Measurements from ENCODE around the gene OAS2. TPM values are rescaled to one million over a fixed set of nuclear protein-coding genes. Genes with fewer than 3 reads are reported as not detected.
A peak's percentile ranks its signal among the peaks of the same experiment; 100 is the strongest.

Gene OAS2
- total RNA-seq, 1 donor from 2014 or later = 94.2 TPM

GRCh38 chr12:113043240-113043639 lies 64.9 kb downstream of the OAS2 start:
- Histone ChIP-seq H3K9ac (ENCODE audit: low read length) (no peak overlapping the region), H3K4me2 (ENCODE audit: low read length) (no peak overlapping the region), H3K79me2 (ENCODE audit: insufficient read depth, low read length) (no peaks in the 10 kb centered on the region), H3K9me3 (ENCODE audit: insufficient read depth, low read depth, low read length) (no peaks in the 10 kb centered on the region), H3K27ac (ENCODE audit: low read depth, low read length) (no peak overlapping the region), H3K36me3 (ENCODE audit: insufficient read depth, low read length) (no peaks in the 10 kb centered on the region), H2AFZ (ENCODE audit: low read depth, low read length) (no peak overlapping the region), H4K20me1 (ENCODE audit: insufficient read depth, low read length) (no peaks in the 10 kb centered on the region), H3K27me3 (ENCODE audit: insufficient read depth, low read length) (peaks cover 11% of the 10 kb centered on the region), H3K4me3 (ENCODE audit: insufficient read depth, low read depth, low read length) (no peak overlapping the region), H3K4me1 (ENCODE audit: insufficient read depth, low read length) (peaks cover 10% of the 10 kb centered on the region)
- Mint-ChIP-seq H3K4me1 (ENCODE audit: low read depth, unreplicated experiment) (peaks cover 9% of the 10 kb centered on the region), H3K27ac (ENCODE audit: unreplicated experiment) (no peak overlapping the region), H3K27me3 (ENCODE audit: low read depth, unreplicated experiment) (peaks cover 52% of the 10 kb centered on the region), H3K36me3 (ENCODE audit: low read depth, unreplicated experiment) (no peaks in the 10 kb centered on the region), H3K9me3 (ENCODE audit: unreplicated experiment) (peaks cover 5% of the 10 kb centered on the region), H3K4me3 (ENCODE audit: unreplicated experiment) (no peak overlapping the region)
- FAIRE-seq (no peak), DNase-seq (ENCODE audit: low read depth) (no peak)
- TF ChIP-seq EZH2 (IDR thresholded peaks at IDR 0.05; ENCODE audit: insufficient read depth, low read length) (no peak), CTCF (IDR thresholded peaks at IDR 0.05; ENCODE audit: insufficient read depth, low read depth, low read length) (no peak)

- no peak overlapping the region for H3K9ac ChIP-seq (ENCODE audit: low read length)
- no peaks in the 10 kb centered on the region for H3K79me2 ChIP-seq (ENCODE audit: insufficient read depth, low read length)
- no peaks in the 10 kb centered on the region for H3K9me3 ChIP-seq (ENCODE audit: insufficient read depth, low read depth, low read length)
- H4K20me1 ChIP-seq (ENCODE audit: insufficient read depth, low read length) = no peaks in the 10 kb centered on the region
- H3K27me3 ChIP-seq (ENCODE audit: insufficient read depth, low read length) = peaks cover 11% of the 10 kb centered on the region
- H3K4me2 ChIP-seq (ENCODE audit: low read length) = no peak overlapping the region
- no peaks in the 10 kb centered on the region for H3K36me3 Mint-ChIP-seq (ENCODE audit: low read depth, unreplicated experiment)
- no peak overlapping the region for H3K4me3 Mint-ChIP-seq (ENCODE audit: unreplicated experiment)
- H3K4me1 ChIP-seq (ENCODE audit: insufficient read depth, low read length) = peaks cover 10% of the 10 kb centered on the region
- peaks cover 53% of the 10 kb centered on the region for H3K27me3 Mint-ChIP-seq (ENCODE audit: low read depth, unreplicated experiment)
- H3K4me1 Mint-ChIP-seq (ENCODE audit: low read depth, unreplicated experiment) = peaks cover 9% of the 10 kb centered on the region
- no peak overlapping the region for H3K27ac Mint-ChIP-seq (ENCODE audit: unreplicated experiment)
- H3K9me3 Mint-ChIP-seq (ENCODE audit: unreplicated experiment) = peaks cover 5% of the 10 kb centered on the region
- no peak overlapping the region for H2AFZ ChIP-seq (ENCODE audit: low read depth, low read length)
- TF ChIP-seq CTCF (IDR thresholded peaks at IDR 0.05; ENCODE audit: insufficient read depth, low read depth, low read length) = no peak
- no peak for TF ChIP-seq EZH2 (IDR thresholded peaks at IDR 0.05; ENCODE audit: insufficient read depth, low read length)
- H3K4me3 ChIP-seq (ENCODE audit: insufficient read depth, low read depth, low read length) = no peak overlapping the region
- FAIRE-seq = no peak
- no peak overlapping the region for H3K27ac ChIP-seq (ENCODE audit: low read depth, low read length)
- no peak for DNase-seq (ENCODE audit: low read depth)
- no peaks in the 10 kb centered on the region for H3K36me3 ChIP-seq (ENCODE audit: insufficient read depth, low read length)
These were observed 66.2 kb downstream of the OAS2 start for GRCh38 chr12:113044516-113044915.

- Mint-ChIP-seq H3K4me1 (ENCODE audit: low read depth, unreplicated experiment) (no peaks in the 10 kb centered on the region), H3K36me3 (ENCODE audit: low read depth, unreplicated experiment) (no peaks in the 10 kb centered on the region), H3K27ac (ENCODE audit: unreplicated experiment) (no peak overlapping the region), H3K9me3 (ENCODE audit: unreplicated experiment) (peaks cover 11% of the 10 kb centered on the region), H3K27me3 (ENCODE audit: low read depth, unreplicated experiment) (peaks cover 71% of the 10 kb centered on the region), H3K4me3 (ENCODE audit: unreplicated experiment) (no peak overlapping the region)
- Histone ChIP-seq H3K9ac (ENCODE audit: low read length) (no peak overlapping the region), H2AFZ (ENCODE audit: low read depth, low read length) (no peak overlapping the region), H3K79me2 (ENCODE audit: insufficient read depth, low read length) (no peaks in the 10 kb centered on the region), H3K9me3 (ENCODE audit: insufficient read depth, low read depth, low read length) (no peaks in the 10 kb centered on the region), H3K4me3 (ENCODE audit: insufficient read depth, low read depth, low read length) (no peak overlapping the region), H3K27ac (ENCODE audit: low read depth, low read length) (no peak overlapping the region), H3K27me3 (ENCODE audit: insufficient read depth, low read length) (peaks cover 22% of the 10 kb centered on the region), H3K4me1 (ENCODE audit: insufficient read depth, low read length) (no peaks in the 10 kb centered on the region), H3K4me2 (ENCODE audit: low read length) (no peak overlapping the region), H3K36me3 (ENCODE audit: insufficient read depth, low read length) (no peaks in the 10 kb centered on the region), H4K20me1 (ENCODE audit: insufficient read depth, low read length) (no peaks in the 10 kb centered on the region)
- FAIRE-seq (no peak), DNase-seq (ENCODE audit: low read depth) (peak; percentile 8)
- no peak for TF ChIP-seq EZH2 (IDR thresholded peaks at IDR 0.05; ENCODE audit: insufficient read depth, low read length)
- peak; percentile 93 for TF ChIP-seq CTCF (IDR thresholded peaks at IDR 0.05; ENCODE audit: insufficient read depth, low read depth, low read length)
These were observed 70.4 kb downstream of the OAS2 start for GRCh38 chr12:113048716-113049127.
